ENCODE measurements around the gene SUSD4.

Gene SUSD4

GRCh38 chr1:223219318-223219635, 144.7 kb downstream of the SUSD4 start:
- POLR2A ChIA-PET (ENCODE audit: low non-redundant PET) = no interaction called here
- TF ChIP-seq CTCF (conservative IDR thresholded peaks at IDR 0.05; ENCODE audit: low read depth) = no peak
- CTCF ChIA-PET = interaction anchor here (0.6 kb wide), 1 partner anchor 334 kb away, joined by 6 read pairs; no protein-coding TSS in a partner anchor
- no peak for DNase-seq (ENCODE audit: low spot score)
- H3K27ac ChIP-seq = no peak overlapping the region

- no peak overlapping the region for H3K27ac ChIP-seq
- TF ChIP-seq CTCF (conservative IDR thresholded peaks at IDR 0.05; ENCODE audit: low read depth) = no peak
- no peak for DNase-seq (ENCODE audit: low spot score)
- POLR2A ChIA-PET (ENCODE audit: low non-redundant PET) = no interaction called here
- CTCF ChIA-PET = no interaction called here
These were observed 146.2 kb downstream of the SUSD4 start for GRCh38 chr1:223217781-223218180.

GRCh38 chr1:223216531-223217205, 147.3 kb downstream of the SUSD4 start:
- no peak overlapping the region for H3K27ac ChIP-seq
- POLR2A ChIA-PET (ENCODE audit: low non-redundant PET) = no interaction called here
- no peak for DNase-seq (ENCODE audit: low spot score)
- CTCF ChIA-PET = interaction anchor here (0.7 kb wide), 1 partner anchor 201 kb away, joined by 3 read pairs; no protein-coding TSS in a partner anchor
- TF ChIP-seq CTCF (conservative IDR thresholded peaks at IDR 0.05; ENCODE audit: low read depth) = no peak

GRCh38 chr1:223216074-223216473, 147.9 kb downstream of the SUSD4 start:
- no peak overlapping the region for H3K27ac ChIP-seq
- CTCF ChIA-PET = interaction anchor here (0.7 to 0.9 kb wide), 2 partner anchors 202 to 875 kb away, joined by 3 read pairs; no protein-coding TSS in a partner anchor

GRCh38 chr1:223215026-223215425, 148.9 kb downstream of the SUSD4 start:
- H3K27ac ChIP-seq = no peak overlapping the region
- POLR2A ChIA-PET (ENCODE audit: low non-redundant PET) = no interaction called here
- no peak for TF ChIP-seq CTCF (conservative IDR thresholded peaks at IDR 0.05; ENCODE audit: low read depth)
- DNase-seq (ENCODE audit: low spot score) = no peak
- CTCF ChIA-PET = interaction anchor here (0.5 to 0.9 kb wide), 2 partner anchors 876 to 1782 kb away, joined by 3 to 5 read pairs; no protein-coding TSS in a partner anchor

More at GRCh38 chr1:223216074-223216473, 147.9 kb downstream of the SUSD4 start:
- no peak for TF ChIP-seq CTCF (conservative IDR thresholded peaks at IDR 0.05; ENCODE audit: low read depth)
- POLR2A ChIA-PET (ENCODE audit: low non-redundant PET) = no interaction called here
- DNase-seq (ENCODE audit: low spot score) = no peak

- CTCF ChIA-PET = no interaction called here
- DNase-seq (ENCODE audit: low spot score) = no peak
- H3K27ac ChIP-seq = no peak overlapping the region
- no peak for TF ChIP-seq CTCF (conservative IDR thresholded peaks at IDR 0.05; ENCODE audit: low read depth)
- POLR2A ChIA-PET (ENCODE audit: low non-redundant PET) = no interaction called here
These were observed 149.6 kb downstream of the SUSD4 start for GRCh38 chr1:223214261-223214807.

Data from RWPE1 (cell line).